ENCODE results near the gene ERC1. TPM values are rescaled to one million over a fixed set of nuclear protein-coding genes. Genes with fewer than 3 reads are reported as not detected.

ERC1 gene
- total and polyA plus RNA-seq, 2 of the 4 experiments (the other 2 are of a cell fraction) = 11.6 to 25.6 TPM

DNA sequence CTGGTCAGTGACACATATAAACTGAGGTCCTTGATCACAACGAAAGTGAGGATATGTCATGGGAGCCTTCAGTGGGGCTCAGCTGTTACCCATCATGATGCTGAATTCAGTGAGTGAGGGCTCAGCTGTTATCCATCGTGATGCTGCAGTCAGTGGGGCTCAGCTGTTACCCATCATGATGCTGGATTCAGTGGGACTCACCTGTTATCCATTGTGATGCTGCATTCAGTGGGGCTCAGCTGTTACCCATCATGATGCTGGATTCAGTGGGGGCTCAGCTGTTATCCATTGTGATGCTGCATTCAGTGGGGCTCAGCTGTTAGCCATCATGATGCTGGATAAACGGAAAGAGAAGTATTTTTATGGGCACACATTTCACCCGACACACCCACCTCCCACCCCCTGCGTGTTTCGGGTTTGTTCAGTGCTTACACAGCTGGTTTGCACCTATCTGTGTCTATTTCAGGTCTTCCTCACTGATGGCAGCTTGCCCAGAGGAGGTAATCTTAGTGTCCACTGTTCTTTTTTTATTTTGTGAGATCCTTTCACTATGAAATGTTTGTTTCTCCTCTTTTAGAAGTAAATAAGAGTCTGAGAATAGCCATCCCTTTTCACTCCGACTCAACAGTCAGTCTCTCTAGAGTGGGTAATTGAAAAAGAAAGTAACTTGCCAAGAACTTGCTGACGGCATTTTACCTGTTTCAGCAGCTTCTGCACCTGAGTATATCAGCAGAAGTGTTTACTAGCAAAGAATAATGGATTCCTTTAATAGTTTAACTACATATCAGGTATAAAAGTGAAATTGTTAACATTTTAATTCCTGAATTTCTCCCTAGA, 183.0 kb downstream of the ERC1 start:
- Histone ChIP-seq H2BK15ac (ENCODE audit: low read depth, low read length) (no peak overlapping the region), H3K9me3 (ENCODE audit: control insufficient read depth, insufficient read depth, low read length) (no peaks in the 10 kb centered on the region), H3K9ac (ENCODE audit: low read depth, low read length) (no peak overlapping the region), H4K5ac (ENCODE audit: low read depth, low read length) (no peak overlapping the region), H3K18ac (ENCODE audit: low read depth, low read length) (no peak overlapping the region), H4K8ac (ENCODE audit: low read depth in 2 of 2, low read length in 2 of 2) (no peak overlapping the region), H4K91ac (ENCODE audit: insufficient read depth, low read depth, low read length) (no peak overlapping the region), H2AFZ (replicated peaks; ENCODE audit: low read length, poor library complexity) (no peak overlapping the region), H3K23ac (ENCODE audit: low read depth, low read length) (no peak overlapping the region), H3K4ac (ENCODE audit: low read depth, low read length) (no peak overlapping the region), H3K9me1 (ENCODE audit: insufficient read depth, low read length) (peaks cover 6% of the 10 kb centered on the region; the same call in 1 of the 2 replicates), H2BK120ac (ENCODE audit: low read depth, low read length) (no peak overlapping the region), H3K4me3 (ENCODE audit: insufficient read depth, low read depth, low read length) (no peak overlapping the region), H2AK5ac (ENCODE audit: low read depth, low read length) (no peak overlapping the region), H2BK20ac (ENCODE audit: low read depth, low read length) (no peak overlapping the region), H4K20me1 (ENCODE audit: insufficient read depth, low read length) (0 out of 2 replicates have a peak, but pooled peaks cover 3% of the 10 kb centered on the region), H3K4me2 (ENCODE audit: low read depth, low read length) (no peak overlapping the region), H3K27me3 (ENCODE audit: control insufficient read depth, insufficient read depth, low read length) (no peaks in the 10 kb centered on the region), H2BK5ac (ENCODE audit: low read depth, low read length, poor library complexity, severe bottlenecking) (no peak overlapping the region), H3K4me1 (ENCODE audit: control insufficient read depth, insufficient read depth, low read length) (no peaks in the 10 kb centered on the region; the same call in 1 of the 2 replicates), H3K27ac (ENCODE audit: insufficient read depth, low read length) (no peak overlapping the region), H3K56ac (ENCODE audit: extremely low read depth, insufficient read depth, low read length) (no peak overlapping the region), H3K36me3 (ENCODE audit: control insufficient read depth, insufficient read depth, low read length) (peaks cover 5% of the 10 kb centered on the region; the same call in 1 of the 2 replicates), H3K79me1 (ENCODE audit: low read depth in 1 of 2, low read length in 2 of 2) (peaks cover 5 to 23% of the 10 kb centered on the region in 2 experiments; a peak in 3 of 4 replicates), H3K14ac (replicated peaks; ENCODE audit: low read depth, low read length) (no peak overlapping the region), H2AK9ac (replicated peaks; ENCODE audit: low read depth, low read length, poor library complexity) (no peak overlapping the region)
- no peak for DNase-seq
- ChIA-PET CTCF (interaction anchor here (1.1 kb wide), 1 partner anchor 30 kb away, joined by 4 read pairs; no protein-coding TSS in a partner anchor), POLR2A (ENCODE audit: unreplicated experiment) (no interaction called here)
- in situ Hi-C loops (cut with MboI; ENCODE audit: low sequenced_read_pairs) (no loop called here), intact Hi-C loops (cut with micrococcal nuclease) (no loop called here), dilution Hi-C loops (cut with HindIII; ENCODE audit: low sequenced_read_pairs, unreplicated experiment) (no loop called here)
- no peak for ATAC-seq (ENCODE audit: low read depth)
- 77% methylated on average over 2 of the region's 8 CpGs; no CpG with 5 or more reads in 1 of the 2 experiments for WGBS, 2 experiments (ENCODE audit: extremely low coverage in 2 of 2, insufficient read length in 1 of 2)
- no TSS peak for BruUV-seq (replicated peaks)
- no peak for TF ChIP-seq RCOR1 (IDR thresholded peaks at IDR 0.05; ENCODE audit: insufficient replicate concordance, low read length)
- TF ChIP-seq BHLHE40 (IDR thresholded peaks at IDR 0.05; ENCODE audit: low read depth, low read length) = no peak
- TF ChIP-seq, protein P1, sequence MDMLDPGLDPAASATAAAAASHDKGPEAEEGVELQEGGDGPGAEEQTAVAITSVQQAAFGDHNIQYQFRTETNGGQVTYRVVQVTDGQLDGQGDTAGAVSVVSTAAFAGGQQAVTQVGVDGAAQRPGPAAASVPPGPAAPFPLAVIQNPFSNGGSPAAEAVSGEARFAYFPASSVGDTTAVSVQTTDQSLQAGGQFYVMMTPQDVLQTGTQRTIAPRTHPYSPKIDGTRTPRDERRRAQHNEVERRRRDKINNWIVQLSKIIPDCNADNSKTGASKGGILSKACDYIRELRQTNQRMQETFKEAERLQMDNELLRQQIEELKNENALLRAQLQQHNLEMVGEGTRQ (IDR thresholded peaks at IDR 0.05; ENCODE audit: low read depth, low read length) = no peak
- TF ChIP-seq MAFK (IDR thresholded peaks at IDR 0.05; ENCODE audit: low read depth, low read length) = no peak
- no peak for TF ChIP-seq MXI1 (IDR thresholded peaks at IDR 0.05; ENCODE audit: borderline replicate concordance, low read depth, low read length)
- no peak for TF ChIP-seq CEBPB (IDR thresholded peaks at IDR 0.05; ENCODE audit: low read depth, low read length)
- TF ChIP-seq NFE2L2 (IDR thresholded peaks at IDR 0.05; ENCODE audit: low read depth, low read length) = no peak
- TF ChIP-seq, protein P2, sequence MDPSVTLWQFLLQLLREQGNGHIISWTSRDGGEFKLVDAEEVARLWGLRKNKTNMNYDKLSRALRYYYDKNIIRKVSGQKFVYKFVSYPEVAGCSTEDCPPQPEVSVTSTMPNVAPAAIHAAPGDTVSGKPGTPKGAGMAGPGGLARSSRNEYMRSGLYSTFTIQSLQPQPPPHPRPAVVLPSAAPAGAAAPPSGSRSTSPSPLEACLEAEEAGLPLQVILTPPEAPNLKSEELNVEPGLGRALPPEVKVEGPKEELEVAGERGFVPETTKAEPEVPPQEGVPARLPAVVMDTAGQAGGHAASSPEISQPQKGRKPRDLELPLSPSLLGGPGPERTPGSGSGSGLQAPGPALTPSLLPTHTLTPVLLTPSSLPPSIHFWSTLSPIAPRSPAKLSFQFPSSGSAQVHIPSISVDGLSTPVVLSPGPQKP (IDR thresholded peaks at IDR 0.05; ENCODE audit: borderline replicate concordance, low read depth, low read length) = no peak
- TF ChIP-seq CHD1 (IDR thresholded peaks at IDR 0.05; ENCODE audit: low read depth, low read length) = no peak
- no peak for TF ChIP-seq CTCF (conservative IDR thresholded peaks at IDR 0.05; ENCODE audit: low read depth, low read length)
